Sciatic nerve (tissue), 2 donors: ENCODE measurements around the gene KRTAP5-4. TPM values are rescaled to one million over a fixed set of nuclear protein-coding genes. Genes with fewer than 3 reads are reported as not detected.
A peak's percentile ranks its signal among the peaks of the same experiment; 100 is the strongest.

ENCODE experiments used
- ATAC-seq: fragments of 200-7000 bp; cut with Tn5 transposase; one replicate; pipeline ENCODE4 v1.9.1; 2020; ENCODE audit warnings: mild to moderate bottlenecking, moderate library complexity
- DNase-seq: peaks from one replicate; pipeline ENCODE4 v3.0.0-alpha.2; 2020; ENCODE audit warnings: low spot score
- intact Hi-C: fragments of 100-400 bp; cut with DNase I; formaldehyde crosslinking; loops from one replicate; pipeline ENCODE4 v1.14.2; 2022
- total RNA-seq: library from RNA; stranded (reverse); fragmentation: NEBNext Ultra II Directional; extraction: Animal tissue kit (Norgen Biotek cat#: 25700); gene quantifications from one replicate; pipeline ENCODE4 v1.2.1, GENCODE V29; 2021
- donor health status: DM: no; HTN: no; CAD: no.
- donor health status: DM: no; HTN: no; CAD: no.

KRTAP5-4 gene
- total RNA-seq, 1 donor from 2014 or later = not detected

DNA sequence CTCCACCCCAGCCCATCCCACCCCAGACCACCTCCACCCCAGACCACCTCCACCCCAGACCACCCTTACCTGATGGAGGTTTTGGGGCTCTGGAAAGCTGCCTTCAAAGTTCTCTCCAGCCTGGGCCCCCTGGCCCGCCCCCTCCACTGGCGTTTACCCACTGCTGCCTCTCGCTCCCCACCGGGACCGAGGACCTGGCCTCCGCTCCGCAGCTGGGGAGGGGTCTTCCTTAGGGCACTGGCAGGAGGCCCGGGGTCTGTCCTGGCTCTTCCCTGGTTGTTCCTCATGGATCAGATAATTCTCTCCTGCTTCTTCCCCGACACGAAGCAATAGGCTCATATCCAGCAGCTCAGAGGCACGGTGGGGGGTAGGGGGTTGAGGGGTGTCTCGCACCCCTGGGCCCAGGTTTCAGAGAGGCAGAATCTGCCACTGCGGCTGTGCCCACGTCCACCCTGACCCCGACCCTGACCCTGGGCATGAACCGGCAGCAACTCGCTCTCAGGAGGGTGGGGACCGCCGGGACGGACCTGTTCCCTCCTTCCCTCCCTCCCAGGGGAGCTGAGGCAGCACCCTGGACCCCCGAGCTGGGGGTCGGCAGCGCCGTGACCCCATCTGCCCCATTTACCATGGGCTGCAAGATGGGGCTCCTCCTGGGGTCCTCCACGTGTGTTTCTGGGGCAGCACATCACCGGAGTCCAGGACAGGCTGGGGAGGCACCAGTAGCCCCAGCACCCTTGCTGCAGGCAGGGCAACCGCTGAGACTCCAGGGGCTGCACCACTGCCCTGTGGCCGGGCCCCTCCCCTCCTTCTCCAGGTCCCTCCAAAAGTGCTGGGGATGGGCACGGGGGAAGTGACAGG lies 20.6 kb upstream of the KRTAP5-4 start:
- DNase-seq (no peak), ATAC-seq (no peak)
- intact Hi-C loops = no loop called here

DNA sequence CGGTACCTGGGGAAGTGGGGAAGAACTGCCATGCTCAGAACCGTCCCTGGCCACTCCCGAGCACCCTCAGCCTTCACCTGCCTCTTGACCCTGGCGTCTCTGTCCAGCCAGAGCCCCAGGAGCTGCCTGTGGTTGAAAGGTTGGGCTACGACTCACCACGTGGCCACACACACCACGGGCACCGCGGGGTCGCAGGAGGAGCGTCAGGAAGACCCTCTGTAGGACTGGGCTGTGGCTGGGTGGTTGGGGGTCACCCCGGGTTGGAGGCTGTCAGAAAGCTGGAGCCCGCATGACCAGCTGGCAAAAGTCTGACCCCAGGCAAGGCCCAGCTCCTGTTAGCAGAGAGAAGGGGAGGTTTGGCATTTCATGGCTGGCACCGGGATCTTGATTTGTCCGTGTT lies 19.2 kb upstream of the KRTAP5-4 start:
- DNase-seq (no peak), ATAC-seq (no peak)
- intact Hi-C loops = no loop called here

- DNase-seq (no peak), ATAC-seq (no peak)
- intact Hi-C loops = no loop called here
Measured at GRCh38 chr11:1640076-1640946, 18.4 kb upstream of the KRTAP5-4 start.

DNA sequence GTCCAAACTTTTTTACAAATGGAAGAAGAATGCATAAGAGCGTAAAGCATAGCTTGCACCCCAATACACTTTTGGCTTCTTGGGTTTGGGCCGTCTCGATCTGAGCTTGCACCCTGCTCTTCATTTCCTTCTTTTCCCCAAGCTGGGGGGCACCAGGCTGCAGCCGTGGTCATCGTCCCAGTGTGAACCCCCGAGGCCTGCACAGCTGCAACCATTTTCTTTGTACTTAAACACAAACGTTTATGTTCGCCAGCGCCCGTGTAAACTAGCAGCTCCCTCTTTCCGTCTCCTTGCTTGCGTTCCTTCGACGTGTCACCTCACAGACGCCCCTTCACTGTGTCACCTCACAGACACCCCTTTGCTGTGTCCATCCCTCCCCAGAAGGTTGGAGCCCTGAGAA lies 17.7 kb upstream of the KRTAP5-4 start:
- DNase-seq (no peak), ATAC-seq (no peak)
- intact Hi-C loops = no loop called here

- intact Hi-C loops = no loop called here
- peak; percentile 26 for ATAC-seq
- no peak for DNase-seq
Measured at GRCh38 chr11:1639102-1639620, 17.2 kb upstream of the KRTAP5-4 start.

GRCh38 chr11:1638344-1638743 lies 16.4 kb upstream of the KRTAP5-4 start:
- DNase-seq (no peak), ATAC-seq (no peak)
- intact Hi-C loops = no loop called here

DNA sequence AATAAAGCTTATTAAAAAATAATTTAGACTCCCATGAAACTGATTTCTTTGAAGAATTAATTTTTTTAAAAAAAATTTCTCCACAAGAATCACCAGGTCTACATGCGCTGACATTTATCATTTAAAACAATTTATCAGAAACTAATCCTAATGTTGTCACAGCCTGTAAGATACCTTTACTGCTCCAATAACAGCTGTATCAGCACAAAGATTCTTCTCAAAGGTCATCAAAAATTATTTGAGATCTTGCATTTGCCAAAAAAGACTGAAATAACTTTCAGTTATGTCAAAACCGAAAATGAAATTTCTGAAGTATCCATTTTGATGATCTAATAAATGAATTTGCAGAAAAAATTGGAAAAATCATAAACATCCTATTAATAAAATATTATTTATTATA lies 15.7 kb upstream of the KRTAP5-4 start:
- ATAC-seq (no peak), DNase-seq (no peak)
- intact Hi-C loops = no loop called here

DNA sequence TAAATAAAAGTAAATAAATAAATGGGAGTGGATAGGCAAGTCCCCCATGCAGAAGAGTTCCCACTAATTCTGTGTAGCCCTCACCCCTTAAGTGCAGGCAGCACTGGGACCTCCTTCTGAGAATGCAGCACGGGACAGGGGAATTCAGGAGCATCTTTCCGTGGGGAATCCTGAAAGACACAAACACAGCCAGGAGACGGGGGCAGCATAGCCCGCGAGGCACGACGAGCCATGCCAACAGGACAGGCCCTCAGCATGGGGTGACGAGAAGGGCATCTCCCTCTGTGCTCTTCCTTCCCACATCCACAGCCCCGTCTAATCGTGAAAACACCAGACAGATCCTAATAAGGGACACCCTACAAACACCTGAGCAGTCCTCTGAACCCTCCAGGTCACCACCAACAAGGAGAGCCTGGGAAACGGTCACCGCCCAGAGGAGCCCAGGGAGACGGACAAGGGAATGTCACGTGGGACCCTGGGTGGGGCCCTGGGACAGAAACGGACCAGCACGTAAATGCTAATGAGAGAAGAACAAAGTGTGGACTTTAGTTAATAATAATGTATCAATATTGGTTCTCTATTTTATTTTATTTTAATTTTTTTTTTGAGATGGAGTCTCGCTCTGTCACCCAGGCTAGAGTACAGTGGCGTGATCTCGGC lies 14.5 kb upstream of the KRTAP5-4 start:
- no peak for ATAC-seq
- intact Hi-C loops = no loop called here
- no peak for DNase-seq

DNA sequence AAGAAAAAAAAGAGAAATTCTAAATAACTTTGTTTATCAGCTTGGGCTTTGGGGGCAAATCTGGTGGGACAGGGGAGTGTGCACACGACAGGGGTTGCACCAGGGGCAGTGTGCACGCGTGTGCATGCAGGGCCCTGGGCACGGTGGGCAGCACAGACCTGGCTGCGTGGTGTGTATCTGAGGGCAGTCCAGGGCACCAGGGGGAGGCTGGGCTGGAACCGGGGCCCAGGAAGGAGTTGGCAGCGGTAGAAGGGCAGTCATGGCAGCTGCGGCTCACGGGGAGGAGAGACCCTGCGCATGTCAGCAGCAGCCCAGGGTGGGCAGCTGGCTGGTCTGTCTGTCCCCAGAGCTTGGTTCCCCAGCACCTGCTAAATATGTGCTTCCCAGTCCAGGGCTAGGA lies 11.9 kb upstream of the KRTAP5-4 start:
- DNase-seq = no peak
- intact Hi-C loops = no loop called here
- no peak for ATAC-seq

- intact Hi-C loops = no loop called here
- DNase-seq (no peak), ATAC-seq (no peak)
Measured at GRCh38 chr11:1632053-1632714, 10.2 kb upstream of the KRTAP5-4 start.

DNA sequence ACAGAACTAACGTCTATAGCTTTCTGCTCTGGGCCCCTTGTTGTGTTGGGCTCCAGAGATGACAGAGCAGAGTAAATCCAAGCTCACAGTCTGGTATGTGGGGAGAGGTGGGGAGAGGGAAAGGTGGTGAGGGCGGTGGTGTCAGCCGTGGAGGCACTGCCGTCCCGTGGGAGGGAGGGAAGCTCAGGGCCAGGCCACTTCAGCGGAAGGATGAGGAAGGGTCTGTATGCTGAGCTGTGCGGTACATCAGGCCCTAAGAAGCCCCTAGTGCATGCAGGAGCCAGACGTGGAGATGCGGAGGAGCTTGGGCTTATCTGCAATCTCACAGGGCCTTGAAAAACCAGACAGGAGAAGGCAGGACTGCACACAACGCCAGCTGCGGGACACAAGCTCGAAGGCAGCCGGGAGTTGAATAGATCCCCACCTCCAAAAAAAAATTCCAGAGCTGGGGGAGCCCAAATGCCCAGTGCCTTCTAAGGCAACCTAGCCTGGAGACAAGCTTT lies 9.2 kb upstream of the KRTAP5-4 start:
- intact Hi-C loops = no loop called here
- DNase-seq (no peak), ATAC-seq (no peak)

- DNase-seq (no peak), ATAC-seq (no peak)
- intact Hi-C loops = no loop called here
Measured at GRCh38 chr11:1630271-1630670, 8.3 kb upstream of the KRTAP5-4 start.

- intact Hi-C loops = no loop called here
- DNase-seq (no peak), ATAC-seq (no peak)
Measured at GRCh38 chr11:1629326-1630185, 7.6 kb upstream of the KRTAP5-4 start, which contains the start of gene KRTAP5-5. KRTAP5-5 (plus strand) TSS chr11:1629775; CDS start chr11:1629841, 66 bp downstream.

- peak; percentile 71 for DNase-seq
- intact Hi-C loops = no loop called here
Measured at GRCh38 chr11:1628506-1629325, 6.8 kb upstream of the KRTAP5-4 start.

GRCh38 chr11:1625541-1625940 lies 3.6 kb upstream of the KRTAP5-4 start:
- intact Hi-C loops = no loop called here
- no peak for ATAC-seq
- peak; percentile 32 for DNase-seq

More at GRCh38 chr11:1628506-1629325, 6.8 kb upstream of the KRTAP5-4 start:
- ATAC-seq = peak; percentile 78

- DNase-seq (peak; percentile 38), ATAC-seq (no peak)
- intact Hi-C loops = no loop called here
Measured at GRCh38 chr11:1624621-1625020, 2.7 kb upstream of the KRTAP5-4 start.

- intact Hi-C loops = no loop called here
- ATAC-seq (no peak), DNase-seq (no peak)
Measured at GRCh38 chr11:1623716-1624115, 1.8 kb upstream of the KRTAP5-4 start.
